Measurements from ENCODE around the gene C2CD4C.
"Not testable (repeated sequence)": the region's sequence is repeated elsewhere in the genome, so short reads cannot be mapped to it uniquely, and the experiment has no call there.

Gene C2CD4C

GRCh38 chr19:382578-382977, 26.4 kb downstream of the C2CD4C start:
- peak; percentile 22 to 29 for DNase-seq (ENCODE audit: low read depth in 2 of 2)

- DNase-seq (ENCODE audit: low read depth in 2 of 2): not testable (repeated sequence)
Measured at GRCh38 chr19:381901-382300, 27.0 kb downstream of the C2CD4C start.

- DNase-seq (ENCODE audit: low read depth in 2 of 2): not testable (repeated sequence)
Measured at GRCh38 chr19:380618-381219, 28.2 kb downstream of the C2CD4C start.

- DNase-seq (ENCODE audit: low read depth in 2 of 2): no peak
Measured at GRCh38 chr19:379796-380195, 29.2 kb downstream of the C2CD4C start.

GRCh38 chr19:378706-379105, 30.2 kb downstream of the C2CD4C start:
- DNase-seq (ENCODE audit: low read depth in 2 of 2): no peak

GRCh38 chr19:377801-378581, 31.0 kb downstream of the C2CD4C start:
- no peak for DNase-seq (ENCODE audit: low read depth in 2 of 2)

- DNase-seq (ENCODE audit: low read depth in 2 of 2): no peak
Measured at GRCh38 chr19:376111-376470, 32.9 kb downstream of the C2CD4C start.

- DNase-seq (ENCODE audit: low read depth in 2 of 2): no peak
Measured at GRCh38 chr19:375395-376110, 33.4 kb downstream of the C2CD4C start.

GRCh38 chr19:374886-375235, 34.1 kb downstream of the C2CD4C start:
- DNase-seq (ENCODE audit: low read depth in 2 of 2): no peak

GRCh38 chr19:374183-374885, 34.6 kb downstream of the C2CD4C start:
- no peak for DNase-seq (ENCODE audit: low read depth in 2 of 2)

- no peak for DNase-seq (ENCODE audit: low read depth in 2 of 2)
Measured at GRCh38 chr19:373391-374182, 35.4 kb downstream of the C2CD4C start.

- DNase-seq (ENCODE audit: low read depth in 2 of 2): no peak
Measured at GRCh38 chr19:372306-372890, 36.5 kb downstream of the C2CD4C start.

GRCh38 chr19:371501-372168, 37.3 kb downstream of the C2CD4C start:
- DNase-seq (ENCODE audit: low read depth in 2 of 2): no peak

GRCh38 chr19:370641-371330, 38.2 kb downstream of the C2CD4C start:
- DNase-seq (ENCODE audit: low read depth in 2 of 2): no peak

GRCh38 chr19:369876-370275, 39.1 kb downstream of the C2CD4C start:
- no peak for DNase-seq (ENCODE audit: low read depth in 2 of 2)

GRCh38 chr19:369256-369655, 39.7 kb downstream of the C2CD4C start:
- no peak for DNase-seq (ENCODE audit: low read depth in 2 of 2)

- no peak for DNase-seq (ENCODE audit: low read depth in 2 of 2)
Measured at GRCh38 chr19:368630-369024, 40.3 kb downstream of the C2CD4C start.

GRCh38 chr19:367963-368629, 40.9 kb downstream of the C2CD4C start:
- no peak for DNase-seq (ENCODE audit: low read depth in 2 of 2)

GRCh38 chr19:367561-367960, 41.4 kb downstream of the C2CD4C start:
- DNase-seq (ENCODE audit: low read depth in 2 of 2): no peak

All from activated CD4-positive, alpha-beta T cell treated with anti-CD3 and anti-CD28 coated beads for 24 hours (primary cell).